ENCODE data around the gene ATP6V0B. TPM values are rescaled to one million over a fixed set of nuclear protein-coding genes. Genes with fewer than 3 reads are reported as not detected.
A peak's percentile ranks its signal among the peaks of the same experiment; 100 is the strongest.

The ATP6V0B gene
- total and polyA plus RNA-seq, 9 of the 15 experiments (the other 6 are each of a cell fraction or from before 2014, with no cell fraction given): 137 to 328 (median 220) TPM

DNA sequence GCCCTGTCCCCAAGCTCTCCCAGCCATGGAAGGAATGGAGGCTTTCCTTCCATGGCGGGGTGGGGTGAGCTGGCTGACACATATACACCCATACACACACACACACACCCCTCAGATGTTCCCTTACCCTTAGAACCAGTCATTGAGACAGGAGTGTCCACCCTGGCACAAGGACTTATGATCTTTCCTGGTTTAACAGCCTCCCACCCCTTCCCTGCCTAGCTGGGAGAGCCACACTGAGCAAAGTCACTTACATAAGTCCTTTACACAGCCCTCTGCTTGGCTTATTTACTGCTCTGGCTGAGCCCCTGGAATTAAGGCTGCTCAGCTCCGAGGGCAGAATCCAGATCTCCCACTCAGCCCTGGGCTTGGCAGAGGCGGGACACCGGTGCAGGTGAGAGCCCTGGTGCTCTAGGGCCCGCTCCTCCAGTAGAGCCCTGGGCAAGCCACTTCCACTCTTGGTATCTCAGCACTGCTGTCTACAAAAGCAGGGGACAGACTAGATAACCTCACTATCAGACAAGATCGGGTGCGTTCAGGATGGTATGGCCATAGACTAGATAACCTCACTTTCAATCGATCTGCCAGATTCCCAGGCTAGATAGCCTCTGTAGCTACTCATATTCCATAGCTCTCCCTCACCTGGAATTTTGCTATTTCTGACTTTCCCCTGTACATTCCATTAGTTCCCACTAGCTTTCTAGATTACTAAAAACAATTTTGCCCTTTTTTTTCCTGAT, 39.8 kb downstream of the ATP6V0B start (continued):
- TF ChIP-seq, protein P1, sequence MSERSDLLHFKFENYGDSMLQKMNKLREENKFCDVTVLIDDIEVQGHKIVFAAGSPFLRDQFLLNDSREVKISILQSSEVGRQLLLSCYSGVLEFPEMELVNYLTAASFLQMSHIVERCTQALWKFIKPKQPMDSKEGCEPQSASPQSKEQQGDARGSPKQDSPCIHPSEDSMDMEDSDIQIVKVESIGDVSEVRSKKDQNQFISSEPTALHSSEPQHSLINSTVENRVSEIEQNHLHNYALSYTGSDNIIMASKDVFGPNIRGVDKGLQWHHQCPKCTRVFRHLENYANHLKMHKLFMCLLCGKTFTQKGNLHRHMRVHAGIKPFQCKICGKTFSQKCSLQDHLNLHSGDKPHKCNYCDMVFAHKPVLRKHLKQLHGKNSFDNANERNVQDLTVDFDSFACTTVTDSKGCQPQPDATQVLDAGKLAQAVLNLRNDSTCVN (CRISPR knock-in tag; IDR thresholded peaks at IDR 0.05): no peak
- TF ChIP-seq THRAP3 (IDR thresholded peaks at IDR 0.05; ENCODE audit: borderline replicate concordance) (no peak), MECOM (CRISPR knock-in tag; IDR thresholded peaks at IDR 0.05) (0 out of 2 replicates have a peak, but pooled peaks have one; percentile 57), BDP1 (IDR thresholded peaks at IDR 0.05; ENCODE audit: insufficient read depth, insufficient read length) (no peak), ZNF444 (CRISPR knock-in tag; IDR thresholded peaks at IDR 0.05) (no peak)
- TF ChIP-seq, protein P2, sequence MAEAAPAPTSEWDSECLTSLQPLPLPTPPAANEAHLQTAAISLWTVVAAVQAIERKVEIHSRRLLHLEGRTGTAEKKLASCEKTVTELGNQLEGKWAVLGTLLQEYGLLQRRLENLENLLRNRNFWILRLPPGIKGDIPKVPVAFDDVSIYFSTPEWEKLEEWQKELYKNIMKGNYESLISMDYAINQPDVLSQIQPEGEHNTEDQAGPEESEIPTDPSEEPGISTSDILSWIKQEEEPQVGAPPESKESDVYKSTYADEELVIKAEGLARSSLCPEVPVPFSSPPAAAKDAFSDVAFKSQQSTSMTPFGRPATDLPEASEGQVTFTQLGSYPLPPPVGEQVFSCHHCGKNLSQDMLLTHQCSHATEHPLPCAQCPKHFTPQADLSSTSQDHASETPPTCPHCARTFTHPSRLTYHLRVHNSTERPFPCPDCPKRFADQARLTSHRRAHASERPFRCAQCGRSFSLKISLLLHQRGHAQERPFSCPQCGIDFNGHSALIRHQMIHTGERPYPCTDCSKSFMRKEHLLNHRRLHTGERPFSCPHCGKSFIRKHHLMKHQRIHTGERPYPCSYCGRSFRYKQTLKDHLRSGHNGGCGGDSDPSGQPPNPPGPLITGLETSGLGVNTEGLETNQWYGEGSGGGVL (CRISPR knock-in tag; IDR thresholded peaks at IDR 0.05): no peak

DNA sequence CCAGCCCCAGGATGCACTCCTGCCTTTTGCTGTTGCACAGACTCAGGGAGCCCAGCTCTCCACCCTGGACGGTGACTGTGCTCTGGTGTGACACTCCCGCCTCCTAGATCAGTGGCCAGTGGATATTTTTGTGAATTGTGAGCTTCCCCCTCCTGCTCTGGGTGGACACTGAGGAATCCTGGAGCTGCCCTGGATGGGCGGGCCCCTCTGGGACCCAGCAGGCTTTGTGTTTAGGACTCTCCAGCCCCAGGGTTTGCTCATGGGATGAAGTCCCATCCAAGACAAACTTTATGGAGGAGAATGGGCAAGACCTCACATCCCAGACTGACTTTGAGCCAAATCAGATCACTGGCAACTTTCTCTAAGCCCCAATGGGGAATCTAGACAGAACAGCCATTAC, 40.4 kb downstream of the ATP6V0B start:
- 33% methylated on average over 3 of the region's 3 CpGs for WGBS (ENCODE audit: insufficient coverage, low coverage, missing lambda C conversion rate)
- Histone ChIP-seq H3K36me3 (ENCODE audit: control insufficient read depth, insufficient read depth, low read length) (0 out of 3 replicates have a peak, but pooled peaks cover 3% of the 10 kb centered on the region), H2AFZ (ENCODE audit: low read depth, low read length) (no peak overlapping the region), H3K9ac (ENCODE audit: insufficient read depth in 1 of 2, low read depth in 2 of 2, low read length in 2 of 2) (peak overlapping the region in 1 of 2 experiments; percentile 53; a peak in 1 of 4 replicates), H3K27ac (ENCODE audit: extremely low read depth, low read depth, low read length) (no peak overlapping the region), H4K20me1 (replicated peaks; ENCODE audit: control insufficient read depth, insufficient read depth, low read length) (no peaks in the 10 kb centered on the region; the same call in 1 of the 2 replicates), H3K79me2 (ENCODE audit: control insufficient read depth, insufficient read depth, low read length) (no peaks in the 10 kb centered on the region), H3K4me3 (no peak overlapping the region), H3K9me3 (replicated peaks; ENCODE audit: control insufficient read depth, insufficient read depth, low read depth, low read length) (no peaks in the 10 kb centered on the region), H3K4me2 (ENCODE audit: insufficient read depth, low read length) (no peak overlapping the region), H3K27me3 (ENCODE audit: control insufficient read depth in 2 of 2, insufficient read depth in 2 of 2, low read length in 2 of 2) (no peaks in the 10 kb centered on the region), H3K9me1 (ENCODE audit: control insufficient read depth, insufficient read depth, low read length) (no peaks in the 10 kb centered on the region), H3K4me1 (replicated peaks in 1 of 2; ENCODE audit: control insufficient read depth in 2 of 2, insufficient read depth in 2 of 2, low read length in 2 of 2) (peaks cover 6 to 50% of the 10 kb centered on the region in 2 experiments; a peak in 4 of 5 replicates)
- ChIA-PET CTCF (ENCODE audit: low intra/inter-chr PET ratio) (no interaction called here), POLR2A (interaction anchor here (0.7 to 3.9 kb wide), 7 partner anchors 9 to 33 kb away, joined by 4 to 29 read pairs (median 6); partner anchors contain the start of gene SLC6A9)
- in situ Hi-C loops (cut with MboI): no loop called here
- no TSS peak for BruUV-seq (replicated peaks)
- FAIRE-seq: no peak
- TF ChIP-seq ZNF830 (CRISPR knock-in tag; IDR thresholded peaks at IDR 0.05) (no peak), NRF1 (conservative IDR thresholded peaks at IDR 0.05 in 1 of 2, IDR thresholded peaks at IDR 0.05 in 1 of 2) (peak; percentile 30 to 40; a peak in 2 of 4 replicates), RFX1 (IDR thresholded peaks at IDR 0.05) (no peak), SRF (CRISPR knock-in tag; IDR thresholded peaks at IDR 0.05) (peak in 1 of 2 experiments; percentile 80; a peak in 1 of 4 replicates), SMARCA4 (IDR thresholded peaks at IDR 0.05) (no peak)
- DNase-seq (ENCODE audit: extremely low read depth in 1 of 4, low spot score in 3 of 4): peak in 1 of 4 experiments; percentile 25
- ATAC-seq: peak; percentile 74
- intact Hi-C loops (cut with micrococcal nuclease): no loop called here

Measured in K562 (cell line).